IMR-90 (cell line): Measurements from ENCODE around the gene CCDC61. TPM values are rescaled to one million over a fixed set of nuclear protein-coding genes. Genes with fewer than 3 reads are reported as not detected.

Experiments
- ATAC-seq: fragments of 200-7000 bp; cut with Tn5 transposase; 2 replicates; pipeline ENCODE4 v1.9.1; 2020; ENCODE audit warnings: low read depth, mild to moderate bottlenecking, moderate library complexity
- BruUV-seq: library from RNA; stranded (reverse); fragments of 400-500 nt; replicated peaks from 2 replicates; lab custom pipeline; 2021; lab: Mats Ljungman, UMichigan
- CTCF ChIA-PET: fragments of 300-600 bp; formaldehyde crosslinking; extraction: SDS; loops from one replicate; lab custom pipeline; 2021; ENCODE audit warnings: antibody characterized with exemption; lab: Yijun Ruan, JAX
- POLR2A ChIA-PET: fragments of 300-600 bp; sonication (Branson Sonifier 250); formaldehyde crosslinking; loops from one replicate; lab custom pipeline; 2022; ENCODE audit warnings: antibody characterized with exemption; ENCODE audit not compliant: unreplicated experiment; lab: Charles Lee
- DNase-seq: peaks from one replicate; pipeline ENCODE4 v3.0.0; 2013
- H2AFZ ChIP-seq: replicated peaks from 2 replicates; pipeline ENCODE3; 2013; ENCODE audit warnings: low read length, mild to moderate bottlenecking; ENCODE audit not compliant: poor library complexity
- H2AK5ac ChIP-seq: 2 replicates; pipeline ENCODE4 v1.6.1; 2013; ENCODE audit warnings: low read depth, low read length, inconsistent platforms
- H2AK9ac ChIP-seq: replicated peaks from 2 replicates; pipeline ENCODE3; 2013; ENCODE audit warnings: mild to moderate bottlenecking, low read depth, low read length, moderate library complexity; ENCODE audit not compliant: poor library complexity
- H2BK120ac ChIP-seq: 2 replicates; pipeline ENCODE4 v1.6.1; 2013; ENCODE audit warnings: low read depth, low read length, inconsistent platforms
- H2BK15ac ChIP-seq: 3 replicates; pipeline ENCODE4 v1.6.1; 2013; ENCODE audit warnings: low read depth, low read length, inconsistent platforms
- H2BK20ac ChIP-seq: 2 replicates; pipeline ENCODE4 v1.6.1; 2013; ENCODE audit warnings: low read depth, mild to moderate bottlenecking, inconsistent platforms, low read length, moderate library complexity
- H2BK5ac ChIP-seq: 2 replicates; pipeline ENCODE4 v1.6.1; 2013; ENCODE audit warnings: mild to moderate bottlenecking, low read depth, low read length, inconsistent platforms; ENCODE audit not compliant: poor library complexity, severe bottlenecking
- H3K14ac ChIP-seq: replicated peaks from 2 replicates; pipeline ENCODE4 v1.6.1; 2013; ENCODE audit warnings: low read depth, low read length, inconsistent platforms
- H3K18ac ChIP-seq: 2 replicates; pipeline ENCODE4 v1.6.1; 2013; ENCODE audit warnings: low read depth, low read length, control low read depth
- H3K23ac ChIP-seq: 2 replicates; pipeline ENCODE4 v1.6.1; 2013; ENCODE audit warnings: low read depth, low read length, inconsistent platforms
- H3K27ac ChIP-seq: 2 replicates; pipeline ENCODE4 v1.5.1; 2013; ENCODE audit warnings: mild to moderate bottlenecking, control low read depth, low read length; ENCODE audit not compliant: insufficient read depth
- H3K27me3 ChIP-seq: 2 replicates; pipeline ENCODE4 v1.6.1; 2013; ENCODE audit warnings: low read length; ENCODE audit not compliant: control insufficient read depth, insufficient read depth
- H3K36me3 ChIP-seq: 2 replicates; pipeline ENCODE4 v1.6.1; 2013; ENCODE audit warnings: low read length, mixed read lengths; ENCODE audit not compliant: control insufficient read depth, insufficient read depth
- H3K4ac ChIP-seq: 2 replicates; pipeline ENCODE4 v1.6.1; 2013; ENCODE audit warnings: low read depth, low read length, inconsistent platforms
- H3K4me1 ChIP-seq: 2 replicates; pipeline ENCODE4 v1.6.1; 2013; ENCODE audit warnings: low read length, mixed read lengths; ENCODE audit not compliant: control insufficient read depth, insufficient read depth
- H3K4me2 ChIP-seq: 2 replicates; pipeline ENCODE4 v1.6.1; 2013; ENCODE audit warnings: low read depth, mild to moderate bottlenecking, control low read depth, low read length, moderate library complexity
- H3K4me3 ChIP-seq: 2 replicates; pipeline ENCODE4 v1.5.1; 2013; ENCODE audit warnings: low read depth, mild to moderate bottlenecking, control low read depth, low read length, moderate library complexity; ENCODE audit not compliant: insufficient read depth
- H3K56ac ChIP-seq: 2 replicates; pipeline ENCODE4 v1.6.1; 2013; ENCODE audit warnings: low read length, inconsistent platforms; ENCODE audit not compliant: insufficient read depth; ENCODE audit errors: extremely low read depth
- H3K79me1 ChIP-seq, 2 experiments: 2 replicates each; pipeline ENCODE4 v1.6.1; 2013; ENCODE audit warnings: low read length in 2 of 2, inconsistent platforms in 1 of 2, low read depth in 1 of 2
- H3K9ac ChIP-seq: 2 replicates; pipeline ENCODE4 v1.6.1; 2013; ENCODE audit warnings: low read depth, low read length, control low read depth
- H3K9me1 ChIP-seq: 2 replicates; pipeline ENCODE4 v1.6.1; 2013; ENCODE audit warnings: low read length, inconsistent platforms; ENCODE audit not compliant: insufficient read depth
- H3K9me3 ChIP-seq: 2 replicates; pipeline ENCODE4 v1.6.1; 2013; ENCODE audit warnings: low read length; ENCODE audit not compliant: control insufficient read depth, insufficient read depth
- H4K20me1 ChIP-seq: 2 replicates; pipeline ENCODE4 v1.6.1; 2013; ENCODE audit warnings: low read length, inconsistent platforms; ENCODE audit not compliant: insufficient read depth
- H4K5ac ChIP-seq: 2 replicates; pipeline ENCODE4 v1.6.1; 2013; ENCODE audit warnings: mild to moderate bottlenecking, low read depth, low read length, control low read depth
- H4K8ac ChIP-seq, 2 experiments: 2 replicates each; pipeline ENCODE4 v1.6.1; 2013; ENCODE audit warnings: low read depth in 2 of 2, low read length in 2 of 2, control low read depth in 1 of 2, inconsistent platforms in 1 of 2
- H4K91ac ChIP-seq: 2 replicates; pipeline ENCODE4 v1.6.1; 2013; ENCODE audit warnings: low read depth, low read length, inconsistent platforms; ENCODE audit not compliant: insufficient read depth
- BHLHE40 ChIP-seq: fragments of 150-350 bp; IDR thresholded peaks from 2 replicates; pipeline ENCODE4 v1.6.1; 2016; ENCODE audit warnings: mild to moderate bottlenecking, low read depth, low read length
- CEBPB ChIP-seq: IDR thresholded peaks from 2 replicates; pipeline ENCODE4 v1.6.1; 2012; ENCODE audit warnings: low read depth, low read length, improper control_type of control experiment
- MAFK ChIP-seq: IDR thresholded peaks from 2 replicates; pipeline ENCODE4 v1.6.1; 2012; ENCODE audit warnings: low read depth, low read length, improper control_type of control experiment
- MAZ ChIP-seq: IDR thresholded peaks from 2 replicates; pipeline ENCODE4 v1.6.1; 2012; ENCODE audit warnings: low read depth, mild to moderate bottlenecking, low read length, improper control_type of control experiment, moderate library complexity, borderline replicate concordance
- MXI1 ChIP-seq: IDR thresholded peaks from 2 replicates; pipeline ENCODE4 v1.6.1; 2012; ENCODE audit warnings: low read depth, mild to moderate bottlenecking, low read length, moderate library complexity, borderline replicate concordance
- NFE2L2 ChIP-seq: fragments of 150-350 bp; IDR thresholded peaks from 2 replicates; pipeline ENCODE4 v1.6.1; 2016; ENCODE audit warnings: low read depth, mild to moderate bottlenecking, low read length
- RAD21 ChIP-seq: IDR thresholded peaks from 2 replicates; pipeline ENCODE4 v1.6.1; 2012; ENCODE audit warnings: low read length, improper control_type of control experiment
- RFX5 ChIP-seq: IDR thresholded peaks from 2 replicates; pipeline ENCODE4 v1.8.0; 2012; ENCODE audit warnings: low read depth, mild to moderate bottlenecking, low read length, moderate library complexity
- SMC3 ChIP-seq: fragments of 150-350 bp; IDR thresholded peaks from 2 replicates; pipeline ENCODE4 v1.6.1; 2016; ENCODE audit warnings: low read depth, mild to moderate bottlenecking, antibody characterized with exemption, low read length, moderate library complexity
- WGBS, 2 experiments: methylation state at CpG; one replicate each; pipeline versions ENCODE4 v1.1.5 to v1.1.7; 2013; ENCODE audit warnings: missing lambda C conversion rate in 2 of 2; ENCODE audit not compliant: insufficient read length in 1 of 2; ENCODE audit errors: extremely low coverage in 2 of 2; 5-methylcytosine and 5-hydroxymethylcytosine counted together
- dilution Hi-C: fragments of 300-500 bp; cut with HindIII; formaldehyde crosslinking; loops from one replicate; pipeline ENCODE4 v1.14.3; 2018; ENCODE audit warnings: low sequenced_read_pairs; ENCODE audit not compliant: unreplicated experiment
- in situ Hi-C: fragments of 300-500 bp; cut with MboI; formaldehyde crosslinking; loops from 3 replicates; pipeline ENCODE4 v1.14.3; 2019; ENCODE audit warnings: low sequenced_read_pairs, inconsistent platforms, mixed read lengths
- intact Hi-C: fragments of 100-400 bp; cut with micrococcal nuclease; formaldehyde crosslinking; loops from 2 replicates; pipeline ENCODE4 v1.10.0; 2022
- polyA plus RNA-seq, 3 experiments: library from polyadenylated mRNA; depleted of rRNA; stranded (reverse); fragments of >200 nt; gene quantifications; 2 replicates each; pipeline ENCODE4 v1.2.3, GENCODE V29; 2012; ENCODE audit warnings: low replicate concordance in 1 of 3
- total RNA-seq: library from RNA; depleted of rRNA; stranded (reverse); fragments of >200 nt; gene quantifications from 2 replicates; pipeline ENCODE4 v1.2.3, GENCODE V29; 2012
- TF ChIP-seq, protein P1 (sequence below): conservative IDR thresholded peaks from 2 replicates; pipeline ENCODE4 v1.5.1; 2012; ENCODE audit warnings: mild to moderate bottlenecking, low read depth, low read length, improper control_type of control experiment
- TF ChIP-seq, protein P2 (sequence below): fragments of 150-350 bp; IDR thresholded peaks from 2 replicates; pipeline ENCODE4 v1.6.1; 2017; ENCODE audit warnings: mild to moderate bottlenecking, antibody characterized with exemption, low read length, low read depth

CCDC61 gene
- total and polyA plus RNA-seq, 2 of the 4 experiments (the other 2 are of a cell fraction): 3.2 to 9.1 TPM

DNA sequence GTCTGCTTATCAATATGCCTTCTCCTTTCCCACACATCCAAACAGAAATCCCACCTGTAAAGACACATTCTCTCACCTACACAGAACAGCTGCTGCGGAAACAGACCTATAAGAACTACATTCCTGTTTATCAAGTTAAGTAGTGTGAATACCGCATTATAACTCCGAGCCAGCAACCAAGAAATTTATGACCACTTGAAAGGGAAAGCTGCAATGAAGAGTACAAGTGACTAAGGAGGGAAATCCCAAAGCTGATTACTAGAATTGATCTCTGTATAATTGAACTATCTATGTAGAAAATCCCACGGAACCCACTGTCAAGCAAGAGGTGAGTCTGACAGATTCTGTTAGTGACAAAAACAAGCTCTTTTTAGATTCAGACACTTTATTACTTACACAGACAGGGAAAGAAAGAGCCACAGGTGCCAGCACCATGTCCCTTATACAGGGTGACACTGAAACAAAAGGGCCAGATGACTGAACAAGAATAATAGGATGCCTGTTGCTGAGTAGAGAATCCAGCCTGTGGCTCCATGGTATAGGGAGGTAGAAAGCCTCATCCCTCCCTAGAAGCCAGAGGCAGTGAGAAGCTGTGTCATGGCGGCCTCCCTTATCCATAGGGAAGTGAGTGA lies 47.1 kb downstream of the CCDC61 start:
- no peak overlapping the region for H3K14ac ChIP-seq
- H2AK5ac ChIP-seq: no peak overlapping the region
- no peak overlapping the region for H3K23ac ChIP-seq
- H3K36me3 ChIP-seq: no peaks in the 10 kb centered on the region
- ATAC-seq: no peak
- no peak overlapping the region for H3K4ac ChIP-seq
- no peak for TF ChIP-seq MAFK
- TF ChIP-seq MXI1: no peak
- TF ChIP-seq CEBPB: no peak
- no peak for TF ChIP-seq RFX5
- no peak for TF ChIP-seq BHLHE40
- no peak for TF ChIP-seq NFE2L2
- no peak for TF ChIP-seq RAD21
- TF ChIP-seq, protein P1, sequence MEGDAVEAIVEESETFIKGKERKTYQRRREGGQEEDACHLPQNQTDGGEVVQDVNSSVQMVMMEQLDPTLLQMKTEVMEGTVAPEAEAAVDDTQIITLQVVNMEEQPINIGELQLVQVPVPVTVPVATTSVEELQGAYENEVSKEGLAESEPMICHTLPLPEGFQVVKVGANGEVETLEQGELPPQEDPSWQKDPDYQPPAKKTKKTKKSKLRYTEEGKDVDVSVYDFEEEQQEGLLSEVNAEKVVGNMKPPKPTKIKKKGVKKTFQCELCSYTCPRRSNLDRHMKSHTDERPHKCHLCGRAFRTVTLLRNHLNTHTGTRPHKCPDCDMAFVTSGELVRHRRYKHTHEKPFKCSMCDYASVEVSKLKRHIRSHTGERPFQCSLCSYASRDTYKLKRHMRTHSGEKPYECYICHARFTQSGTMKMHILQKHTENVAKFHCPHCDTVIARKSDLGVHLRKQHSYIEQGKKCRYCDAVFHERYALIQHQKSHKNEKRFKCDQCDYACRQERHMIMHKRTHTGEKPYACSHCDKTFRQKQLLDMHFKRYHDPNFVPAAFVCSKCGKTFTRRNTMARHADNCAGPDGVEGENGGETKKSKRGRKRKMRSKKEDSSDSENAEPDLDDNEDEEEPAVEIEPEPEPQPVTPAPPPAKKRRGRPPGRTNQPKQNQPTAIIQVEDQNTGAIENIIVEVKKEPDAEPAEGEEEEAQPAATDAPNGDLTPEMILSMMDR: no peak
- TF ChIP-seq, protein P2, sequence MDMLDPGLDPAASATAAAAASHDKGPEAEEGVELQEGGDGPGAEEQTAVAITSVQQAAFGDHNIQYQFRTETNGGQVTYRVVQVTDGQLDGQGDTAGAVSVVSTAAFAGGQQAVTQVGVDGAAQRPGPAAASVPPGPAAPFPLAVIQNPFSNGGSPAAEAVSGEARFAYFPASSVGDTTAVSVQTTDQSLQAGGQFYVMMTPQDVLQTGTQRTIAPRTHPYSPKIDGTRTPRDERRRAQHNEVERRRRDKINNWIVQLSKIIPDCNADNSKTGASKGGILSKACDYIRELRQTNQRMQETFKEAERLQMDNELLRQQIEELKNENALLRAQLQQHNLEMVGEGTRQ: no peak
- no peak for TF ChIP-seq MAZ
- TF ChIP-seq SMC3: no peak
- in situ Hi-C loops: no loop called here
- no peak overlapping the region for H2AK9ac ChIP-seq
- no peaks in the 10 kb centered on the region for H3K79me1 ChIP-seq
- intact Hi-C loops: no loop called here
- no peaks in the 10 kb centered on the region for H3K9me1 ChIP-seq
- no peak overlapping the region for H3K9ac ChIP-seq
- no peak overlapping the region for H4K91ac ChIP-seq
- no peaks in the 10 kb centered on the region for H4K20me1 ChIP-seq
- no peak overlapping the region for H2AFZ ChIP-seq
- DNase-seq: no peak
- H2BK15ac ChIP-seq: no peak overlapping the region
- H4K8ac ChIP-seq: no peak overlapping the region
- H4K5ac ChIP-seq: no peak overlapping the region
- H3K4me3 ChIP-seq: no peak overlapping the region
- H3K18ac ChIP-seq: no peak overlapping the region
- H2BK120ac ChIP-seq: no peak overlapping the region
- ChIA-PET CTCF (interaction anchor here (1.2 to 3.2 kb wide), 2 partner anchors 13 to 35 kb away, joined by 7 to 13 read pairs; no protein-coding TSS in a partner anchor), POLR2A (no interaction called here)
- no peak overlapping the region for H3K27ac ChIP-seq
- WGBS, 2 experiments: no CpG with 5 or more reads among the region's 5 CpGs
- dilution Hi-C loops: no loop called here
- no TSS peak for BruUV-seq
- H2BK20ac ChIP-seq: no peak overlapping the region
- no peaks in the 10 kb centered on the region for H3K4me1 ChIP-seq
- H3K27me3 ChIP-seq: peaks cover 50% of the 10 kb centered on the region
- peaks cover 6% of the 10 kb centered on the region for H3K9me3 ChIP-seq
- H3K56ac ChIP-seq: no peak overlapping the region
- H2BK5ac ChIP-seq: no peak overlapping the region
- H3K4me2 ChIP-seq: no peak overlapping the region
